ENCODE measurements around the gene DBNDD2. TPM values are rescaled to one million over a fixed set of nuclear protein-coding genes. Genes with fewer than 3 reads are reported as not detected.

The DBNDD2 gene
- total RNA-seq, 2 experiments from 2014 or later, result 13.2 to 15.7 TPM

- peak; percentile 43 for ATAC-seq (ENCODE audit: poor library complexity)
- H3K9me3 ChIP-seq (ENCODE audit: control insufficient read depth in 1 of 2, insufficient read depth in 1 of 2, low read length in 2 of 2), result no peaks in the 10 kb centered on the region
- ChIA-PET POLR2A (interaction anchor here (3.2 kb wide), 1 partner anchor 83 kb away, joined by 10 read pairs; the partner anchor contains the start of gene SYS1), CTCF (interaction anchor here (1.5 to 2.7 kb wide), 4 partner anchors 9 to 83 kb away, joined by 5 to 11 read pairs (median 7); partner anchors contain the start of gene SYS1)
- Mint-ChIP-seq H3K4me3 (no peak overlapping the region), H3K27ac (no peak overlapping the region), H3K4me1 (ENCODE audit: low read depth) (peaks cover 31% of the 10 kb centered on the region), H3K27me3 (peaks cover 16% of the 10 kb centered on the region), H3K36me3 (ENCODE audit: low read depth) (no peaks in the 10 kb centered on the region), H3K9me3 (no peaks in the 10 kb centered on the region)
- H3K36me3 ChIP-seq (ENCODE audit: insufficient read depth, low read length), result no peaks in the 10 kb centered on the region
- H3K4me1 ChIP-seq (ENCODE audit: insufficient read depth, low read length), result peaks cover 19% of the 10 kb centered on the region
- no peak overlapping the region for H3K27ac ChIP-seq (ENCODE audit: low read depth in 1 of 2, low read length in 2 of 2)
- DNase-seq, result peak in 4 of 14 experiments; percentile 17 to 49 (median 37)
- peak; percentile 21 for TF ChIP-seq CTCF (IDR thresholded peaks at IDR 0.05)
- H3K4me3 ChIP-seq (ENCODE audit: low read length), result no peak overlapping the region
- H3K27me3 ChIP-seq (ENCODE audit: control insufficient read depth in 1 of 2, insufficient read depth in 2 of 2, low read length in 2 of 2), result peaks cover 0 to 6% of the 10 kb centered on the region in 2 experiments
- intact Hi-C loops (cut with DNase I, micrococcal nuclease), result no loop called here
These were observed 37.9 kb downstream of the DBNDD2 start for GRCh38 chr20:45445805-45446562.

GRCh38 chr20:45448270-45448669, 40.2 kb downstream of the DBNDD2 start:
- Histone ChIP-seq H3K9me3 (ENCODE audit: control insufficient read depth in 1 of 2, insufficient read depth in 1 of 2, low read length in 2 of 2) (no peaks in the 10 kb centered on the region), H3K4me3 (ENCODE audit: low read length) (no peak overlapping the region), H3K4me1 (ENCODE audit: insufficient read depth, low read length) (peaks cover 18% of the 10 kb centered on the region), H3K36me3 (ENCODE audit: insufficient read depth, low read length) (no peaks in the 10 kb centered on the region), H3K27ac (ENCODE audit: low read depth in 1 of 2, low read length in 2 of 2) (no peak overlapping the region), H3K27me3 (ENCODE audit: control insufficient read depth in 1 of 2, insufficient read depth in 2 of 2, low read length in 2 of 2) (peaks cover 6% of the 10 kb centered on the region in 2 experiments)
- intact Hi-C loops (cut with DNase I, micrococcal nuclease), result no loop called here
- Mint-ChIP-seq H3K27ac (no peak overlapping the region), H3K27me3 (peaks cover 20% of the 10 kb centered on the region), H3K4me3 (no peak overlapping the region), H3K9me3 (no peaks in the 10 kb centered on the region), H3K4me1 (ENCODE audit: low read depth) (peaks cover 31% of the 10 kb centered on the region), H3K36me3 (ENCODE audit: low read depth) (no peaks in the 10 kb centered on the region)
- ATAC-seq (ENCODE audit: poor library complexity) (no peak), DNase-seq (no peak)
- ChIA-PET CTCF (no interaction called here), POLR2A (no interaction called here)
- no peak for TF ChIP-seq CTCF (IDR thresholded peaks at IDR 0.05)

- POLR2A ChIA-PET, result interaction anchor here (1.0 to 1.6 kb wide), 3 partner anchors 76 to 87 kb away, joined by 3 to 6 read pairs (median 4); partner anchors contain the start of gene SYS1
- TF ChIP-seq CTCF (IDR thresholded peaks at IDR 0.05), result no peak
These were observed 41.4 kb downstream of the DBNDD2 start for GRCh38 chr20:45449528-45449927.

More at GRCh38 chr20:45449528-45449927, 41.4 kb downstream of the DBNDD2 start:
- CTCF ChIA-PET, result interaction anchor here (0.7 to 3.0 kb wide), 5 partner anchors 12 to 131 kb away, joined by 3 to 10 read pairs (median 8); partner anchors contain the start of gene SYS1
- Histone ChIP-seq H3K4me3 (ENCODE audit: low read length) (no peak overlapping the region), H3K9me3 (ENCODE audit: control insufficient read depth in 1 of 2, insufficient read depth in 1 of 2, low read length in 2 of 2) (no peaks in the 10 kb centered on the region), H3K4me1 (ENCODE audit: insufficient read depth, low read length) (peaks cover 5% of the 10 kb centered on the region), H3K27ac (ENCODE audit: low read depth in 1 of 2, low read length in 2 of 2) (no peak overlapping the region), H3K27me3 (ENCODE audit: control insufficient read depth in 1 of 2, insufficient read depth in 2 of 2, low read length in 2 of 2) (peaks cover 6% of the 10 kb centered on the region in 2 experiments), H3K36me3 (ENCODE audit: insufficient read depth, low read length) (no peaks in the 10 kb centered on the region)
- ATAC-seq (ENCODE audit: poor library complexity), result no peak
- no peak overlapping the region for H3K4me3 Mint-ChIP-seq
- peaks cover 19% of the 10 kb centered on the region for H3K4me1 Mint-ChIP-seq (ENCODE audit: low read depth)
- no peak for DNase-seq
- H3K36me3 Mint-ChIP-seq (ENCODE audit: low read depth), result no peaks in the 10 kb centered on the region
- H3K9me3 Mint-ChIP-seq, result no peaks in the 10 kb centered on the region
- intact Hi-C loops (cut with DNase I, micrococcal nuclease), result no loop called here
- peaks cover 24% of the 10 kb centered on the region for H3K27me3 Mint-ChIP-seq
- no peak overlapping the region for H3K27ac Mint-ChIP-seq

All from CD4-positive, alpha-beta T cell (primary cell).